ENCODE measurements around the gene NAPA.

GRCh38 chr19:47544075-47544474 lies 29.2 kb upstream of the NAPA start:
- no peak for TF ChIP-seq CTCF (IDR thresholded peaks at IDR 0.05 in 8 of 11, conservative IDR thresholded peaks at IDR 0.05 in 3 of 11)
- TF ChIP-seq POLR2A (IDR thresholded peaks at IDR 0.05): no peak
- no peak for TF ChIP-seq POLR2AphosphoS5 (IDR thresholded peaks at IDR 0.05)

All from spleen (tissue), 7 donors.